MM.1S (cell line): ENCODE data around the gene CIRBP.

Experiments
- EZH2phosphoT487 ChIP-seq: fragments of 300-600 bp; sonication (generic); IDR thresholded peaks from 2 replicates; pipeline ENCODE4 v1.6.1; 2018; ENCODE audit warnings: antibody characterized with exemption, low read length
- TF ChIP-seq, protein P1 (sequence below): fragments of 300-600 bp; sonication (generic); IDR thresholded peaks from 2 replicates; pipeline ENCODE4 v1.5.1; 2016; ENCODE audit warnings: antibody characterized with exemption, low read length, mixed read lengths

DNA sequence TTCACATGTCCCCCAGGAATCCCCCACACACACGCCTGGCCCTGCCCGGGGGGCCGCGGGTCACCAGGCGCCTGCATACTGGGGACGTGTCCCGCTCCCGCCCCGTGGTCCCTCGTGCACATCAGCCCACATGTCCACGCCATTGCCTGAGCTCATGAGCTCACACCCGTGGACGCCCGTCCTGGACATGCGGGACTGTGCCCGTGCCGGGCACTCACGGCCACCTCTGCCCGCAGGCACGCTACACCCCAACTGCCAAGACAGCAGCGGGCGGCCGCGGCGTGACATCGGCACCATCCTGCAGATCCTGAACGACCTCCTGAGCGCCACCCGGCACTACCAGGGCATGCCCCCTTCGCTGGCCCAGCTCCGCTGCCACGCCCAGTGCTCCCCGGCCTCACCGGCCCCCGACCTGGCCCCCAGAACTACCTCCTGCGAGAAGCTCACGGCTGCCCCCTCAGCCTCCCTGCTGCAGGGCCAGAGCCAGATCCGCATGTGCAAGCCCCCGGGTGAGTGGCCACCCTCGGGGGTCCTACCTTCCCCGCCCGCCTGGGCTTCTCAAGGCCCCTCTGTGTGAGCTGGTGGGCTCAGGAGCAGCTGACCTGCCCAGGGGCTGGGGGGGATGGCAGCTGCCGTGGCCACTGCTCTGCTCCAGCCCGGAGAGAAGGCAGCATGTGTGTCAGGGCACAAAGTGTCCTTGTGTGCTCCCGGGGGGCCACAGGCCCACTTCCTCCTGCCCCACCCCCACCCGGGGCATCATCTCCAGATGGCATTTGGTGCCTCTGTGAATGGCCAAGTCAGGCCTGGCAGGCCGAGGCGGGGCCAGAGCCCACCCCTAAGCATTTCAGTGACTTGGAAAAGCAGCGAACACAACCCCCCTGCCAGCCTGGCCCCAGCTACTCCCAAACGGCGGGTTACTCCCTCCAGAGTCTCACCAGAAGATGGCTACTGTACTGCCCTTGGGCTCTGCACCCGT lies 13.7 kb upstream of the CIRBP start:
- TF ChIP-seq, protein P1, sequence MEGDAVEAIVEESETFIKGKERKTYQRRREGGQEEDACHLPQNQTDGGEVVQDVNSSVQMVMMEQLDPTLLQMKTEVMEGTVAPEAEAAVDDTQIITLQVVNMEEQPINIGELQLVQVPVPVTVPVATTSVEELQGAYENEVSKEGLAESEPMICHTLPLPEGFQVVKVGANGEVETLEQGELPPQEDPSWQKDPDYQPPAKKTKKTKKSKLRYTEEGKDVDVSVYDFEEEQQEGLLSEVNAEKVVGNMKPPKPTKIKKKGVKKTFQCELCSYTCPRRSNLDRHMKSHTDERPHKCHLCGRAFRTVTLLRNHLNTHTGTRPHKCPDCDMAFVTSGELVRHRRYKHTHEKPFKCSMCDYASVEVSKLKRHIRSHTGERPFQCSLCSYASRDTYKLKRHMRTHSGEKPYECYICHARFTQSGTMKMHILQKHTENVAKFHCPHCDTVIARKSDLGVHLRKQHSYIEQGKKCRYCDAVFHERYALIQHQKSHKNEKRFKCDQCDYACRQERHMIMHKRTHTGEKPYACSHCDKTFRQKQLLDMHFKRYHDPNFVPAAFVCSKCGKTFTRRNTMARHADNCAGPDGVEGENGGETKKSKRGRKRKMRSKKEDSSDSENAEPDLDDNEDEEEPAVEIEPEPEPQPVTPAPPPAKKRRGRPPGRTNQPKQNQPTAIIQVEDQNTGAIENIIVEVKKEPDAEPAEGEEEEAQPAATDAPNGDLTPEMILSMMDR, result no peak
- no peak for TF ChIP-seq EZH2phosphoT487
